T-helper 1 cell (primary cell): ENCODE data around the gene DUSP3.

Experiments
- DNase-seq, 5 donors: peaks; one replicate each; pipeline ENCODE4 v3.0.0-alpha.2; 2012 to 2020
- total RNA-seq, 4 donors: gene quantifications; one replicate each; lab custom pipeline; 2026; lab: John Stamatoyannopoulos, UW

The DUSP3 gene
- total RNA-seq, result 12.3 to 16.4 (median 13.7) reads per million in 4 donors

DNA sequence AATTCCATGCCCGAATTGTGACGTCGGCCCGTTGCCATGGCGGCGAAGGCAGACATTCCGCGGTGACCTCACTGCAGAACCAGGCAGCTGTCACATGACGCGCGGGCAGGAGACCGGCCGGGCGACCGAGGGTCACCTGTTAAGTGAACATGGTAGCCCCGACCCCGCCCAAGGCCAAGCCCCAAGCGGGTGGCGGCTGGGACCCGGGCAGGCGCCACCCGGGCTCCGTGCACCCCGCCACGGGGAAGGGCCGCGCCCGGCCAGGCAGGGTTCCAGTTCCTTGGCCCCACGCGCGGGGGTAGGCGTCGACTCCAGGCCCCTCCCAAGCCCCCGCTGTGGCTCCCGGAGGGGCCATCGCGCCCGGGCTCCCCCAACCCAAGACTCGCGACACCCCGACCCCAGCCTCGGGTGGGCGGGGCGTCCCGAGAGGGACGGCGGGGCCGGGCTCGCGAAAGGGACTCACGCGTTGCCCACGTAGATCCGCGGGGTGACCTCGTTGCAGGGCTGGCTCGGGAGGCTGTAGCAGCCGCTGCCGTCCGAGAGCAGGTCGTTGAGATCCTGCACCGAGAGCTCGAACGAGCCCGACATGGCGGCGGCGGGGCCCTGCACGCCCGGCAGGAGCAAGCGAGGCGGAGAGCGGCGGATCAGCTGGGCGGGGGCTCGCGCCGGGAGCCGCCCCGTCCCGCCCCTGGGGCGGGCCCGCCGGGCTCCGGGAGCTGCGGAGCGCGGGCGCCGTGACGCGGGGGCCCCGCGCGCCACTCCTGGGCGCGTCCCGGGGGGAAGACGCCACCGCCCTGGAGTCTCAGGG, at the start of gene DUSP3:
Gene DUSP3 (minus strand): TSS at position 641 of the 808 bp plus-strand sequence. CDS start 53 bp downstream, at position 588.
- DNase-seq, result peak; percentile 50 to 76 (median 60)

GRCh38 chr17:43827596-43827995, 48.8 kb upstream of the DUSP3 start:
- no peak for DNase-seq

- no peak for DNase-seq
Observed at GRCh38 chr17:43826206-43826605, 47.4 kb upstream of the DUSP3 start.

DNA sequence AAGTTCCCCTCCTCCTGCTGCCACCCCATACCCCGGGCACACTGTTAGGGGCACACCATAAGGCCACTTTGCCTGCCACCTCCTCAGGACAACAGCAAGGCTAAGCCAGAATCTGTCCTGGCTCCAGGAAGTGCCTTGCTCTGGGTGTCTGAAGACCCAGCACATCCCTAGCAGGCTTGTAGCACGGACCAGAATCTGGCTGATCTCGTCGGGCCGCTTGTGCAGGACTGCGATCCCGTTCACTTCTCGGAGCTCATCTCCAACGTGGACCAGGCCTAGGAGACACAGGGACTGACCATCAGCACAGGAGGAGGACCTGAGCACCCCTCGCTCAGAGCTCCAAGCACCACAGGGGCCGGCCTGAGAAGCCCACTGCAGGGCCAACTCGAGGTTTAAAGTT, 46.8 kb upstream of the DUSP3 start:
- DNase-seq, result no peak

DNA sequence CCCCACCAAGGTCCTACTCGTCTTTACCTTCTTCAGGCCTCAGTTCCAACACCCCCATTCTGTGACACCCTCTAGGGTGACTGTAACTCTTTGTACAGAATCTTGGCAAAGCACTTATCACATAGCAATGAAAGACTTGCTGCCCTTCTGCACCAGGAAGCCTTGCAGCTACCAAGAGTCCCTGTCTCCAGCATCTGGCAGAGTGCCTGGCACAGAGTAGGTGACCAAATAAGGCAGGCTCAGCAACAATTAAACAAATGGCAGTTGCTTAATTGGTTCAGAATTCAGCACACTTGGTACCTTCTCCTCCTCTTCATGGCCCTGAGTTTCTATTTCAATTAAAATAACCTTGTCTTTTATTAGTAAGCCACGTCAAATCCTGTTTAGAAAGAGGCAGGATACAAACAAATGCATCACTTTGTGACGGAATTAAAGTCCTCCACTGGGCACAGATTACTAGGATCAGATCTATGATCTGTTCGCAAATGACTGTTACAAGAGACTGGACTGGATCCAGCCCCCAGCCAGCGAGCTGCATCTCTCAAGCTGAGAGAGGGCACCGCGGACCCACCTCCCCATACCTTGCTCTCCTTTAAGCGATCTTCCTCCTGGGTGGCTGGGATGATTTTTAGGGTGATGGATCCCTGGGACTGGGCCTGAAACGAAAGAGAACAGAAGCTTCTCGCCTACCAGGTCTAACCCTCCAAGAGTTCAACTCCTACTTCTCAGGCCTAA, 44.7 kb upstream of the DUSP3 start:
- DNase-seq, result no peak

GRCh38 chr17:43822570-43823190, 43.9 kb upstream of the DUSP3 start:
- no peak for DNase-seq

GRCh38 chr17:43820759-43821158, 42.0 kb upstream of the DUSP3 start:
- no peak for DNase-seq

- no peak for DNase-seq
Observed at GRCh38 chr17:43818966-43819365, 40.2 kb upstream of the DUSP3 start.

GRCh38 chr17:43817826-43818225, 39.0 kb upstream of the DUSP3 start:
- DNase-seq, result no peak

GRCh38 chr17:43816336-43817320, 37.9 kb upstream of the DUSP3 start:
- DNase-seq, result no peak

GRCh38 chr17:43814714-43815113, 35.9 kb upstream of the DUSP3 start:
- no peak for DNase-seq

GRCh38 chr17:43814026-43814425, 35.2 kb upstream of the DUSP3 start:
- DNase-seq, result no peak

DNA sequence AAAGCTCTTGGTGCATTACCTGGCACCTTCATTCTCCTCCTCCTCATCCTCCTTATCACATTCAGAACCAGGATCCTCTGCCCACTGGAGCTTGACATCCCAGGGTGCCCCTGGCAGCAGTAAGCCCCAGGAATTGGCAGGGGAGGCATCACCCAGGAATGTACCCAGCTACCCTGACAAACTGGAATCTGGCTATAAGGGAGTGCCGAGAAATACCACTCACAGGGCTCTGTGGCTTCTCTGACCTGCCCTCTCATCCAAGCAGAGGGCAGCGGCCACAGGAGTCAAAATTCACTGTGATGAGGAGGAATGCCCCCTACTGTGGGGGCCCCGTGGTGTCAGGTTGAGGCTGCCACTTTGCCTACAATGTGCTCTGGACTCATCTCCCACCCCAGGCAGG, 34.6 kb upstream of the DUSP3 start:
- no peak for DNase-seq

DNA sequence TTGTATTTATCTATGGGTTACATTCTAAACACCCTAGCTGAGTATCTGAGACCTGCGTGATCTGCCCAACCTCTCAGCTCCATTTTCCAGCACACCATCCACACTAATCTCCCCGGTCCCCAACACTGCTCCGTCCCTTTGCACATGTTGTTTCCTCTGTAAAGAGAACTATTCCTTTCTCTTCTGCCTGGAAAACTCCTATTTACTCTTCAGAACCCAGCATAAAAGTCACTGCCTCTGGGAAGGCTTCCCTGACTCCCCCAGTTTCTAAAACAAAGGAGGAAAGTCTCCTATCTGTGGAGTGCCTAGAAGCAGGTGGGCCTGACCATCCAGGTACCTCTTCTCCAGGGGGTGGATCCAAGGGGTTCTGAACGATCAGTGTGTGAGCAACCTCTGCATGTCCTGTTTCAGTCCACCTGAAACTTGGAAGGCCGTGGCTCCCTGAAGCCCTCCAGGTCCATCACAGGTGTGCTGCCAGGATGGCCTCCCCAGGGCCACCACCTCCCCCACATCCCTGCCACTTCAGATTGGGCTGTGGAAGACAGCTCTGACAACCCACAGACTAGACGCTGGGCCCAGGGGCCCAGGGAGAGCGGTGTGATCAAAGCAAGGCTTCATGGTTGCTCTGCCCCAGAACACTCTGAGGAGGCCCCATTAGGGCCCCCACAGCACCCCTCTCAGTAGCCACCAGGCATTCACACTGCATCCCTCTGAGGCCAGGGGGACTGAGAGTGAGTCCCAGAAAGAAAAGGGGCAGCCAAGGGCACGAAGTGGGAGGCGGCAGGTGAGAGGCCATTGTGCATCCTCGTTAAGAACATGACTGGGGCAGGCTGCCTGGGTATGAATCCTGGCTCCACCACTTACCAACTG, 33.9 kb upstream of the DUSP3 start:
- no peak for DNase-seq

DNA sequence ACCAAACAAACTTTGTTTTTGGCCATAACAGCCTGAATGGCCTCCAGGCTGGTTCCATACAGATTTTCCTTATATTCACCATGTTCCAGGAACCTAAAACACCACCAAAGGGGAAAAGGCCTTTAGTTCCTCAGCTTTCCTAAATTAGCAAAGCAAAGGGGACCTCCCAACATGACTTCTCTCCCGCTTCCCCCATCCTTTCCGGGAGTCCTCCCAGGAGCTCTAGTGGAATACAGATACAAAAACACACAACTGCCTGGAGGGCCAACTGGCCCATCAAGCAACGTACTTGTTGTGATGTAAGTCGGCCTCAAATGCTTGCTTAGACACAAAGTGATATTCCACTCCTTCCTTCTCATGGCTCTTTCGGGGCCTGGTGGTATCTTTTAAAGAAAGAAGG, 32.0 kb upstream of the DUSP3 start:
- no peak for DNase-seq

GRCh38 chr17:43810226-43810715, 31.5 kb upstream of the DUSP3 start:
- DNase-seq, result no peak

DNA sequence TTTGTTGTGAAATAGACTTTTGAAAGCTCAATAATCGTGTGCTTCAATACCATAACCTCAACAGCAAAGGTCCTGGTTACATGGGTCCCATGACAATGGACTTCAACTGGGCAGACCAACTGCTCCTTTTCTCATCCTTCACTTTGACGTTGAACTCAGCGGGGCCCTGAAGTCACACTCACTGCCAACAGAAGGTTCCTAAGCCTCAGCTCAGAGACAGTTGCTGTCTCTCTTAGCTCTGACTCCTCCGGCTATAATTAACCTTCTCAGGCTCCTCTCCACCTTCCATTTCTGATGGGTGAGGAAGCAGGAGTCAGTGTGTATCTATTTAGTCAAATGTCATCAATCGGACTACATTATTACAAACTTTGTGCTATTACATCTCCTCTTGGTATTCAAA, 30.3 kb upstream of the DUSP3 start:
- DNase-seq, result no peak

DNA sequence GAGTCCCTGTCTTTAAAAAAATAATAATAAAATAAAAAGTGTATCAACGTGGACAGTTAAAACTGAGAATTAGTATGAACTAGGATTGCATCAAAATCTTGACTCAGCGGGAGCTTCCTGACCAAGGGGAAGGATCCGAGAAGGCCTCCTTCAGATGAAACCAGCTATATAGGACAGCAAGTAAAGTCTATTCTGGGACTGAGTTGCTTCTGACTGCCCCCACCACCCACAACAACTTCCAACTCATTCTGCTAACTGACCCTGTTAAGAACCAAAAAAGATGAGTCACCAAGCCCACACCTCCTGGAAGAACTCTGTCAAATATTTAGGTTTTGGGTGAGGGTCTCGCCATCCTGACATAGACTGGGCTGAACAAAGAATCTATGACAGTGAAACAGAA, 29.3 kb upstream of the DUSP3 start:
- DNase-seq, result no peak

DNA sequence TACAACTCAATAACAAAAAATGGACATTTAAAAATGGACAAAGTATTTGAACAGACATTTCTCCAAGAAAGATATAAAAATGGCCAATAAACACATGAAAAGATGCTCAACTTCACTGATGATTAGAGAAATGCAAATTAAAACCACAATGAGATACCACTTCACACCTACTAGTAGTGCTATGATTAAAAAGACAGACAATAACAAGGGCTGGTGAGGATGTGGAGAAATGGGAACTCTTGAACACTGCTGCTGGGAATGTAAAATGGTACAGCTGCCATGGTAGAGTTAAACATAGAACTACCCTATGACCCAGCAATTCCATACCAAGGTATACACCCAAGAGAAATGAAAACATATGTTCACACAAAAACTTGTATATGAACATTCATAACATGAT, 26.3 kb upstream of the DUSP3 start:
- no peak for DNase-seq

DNA sequence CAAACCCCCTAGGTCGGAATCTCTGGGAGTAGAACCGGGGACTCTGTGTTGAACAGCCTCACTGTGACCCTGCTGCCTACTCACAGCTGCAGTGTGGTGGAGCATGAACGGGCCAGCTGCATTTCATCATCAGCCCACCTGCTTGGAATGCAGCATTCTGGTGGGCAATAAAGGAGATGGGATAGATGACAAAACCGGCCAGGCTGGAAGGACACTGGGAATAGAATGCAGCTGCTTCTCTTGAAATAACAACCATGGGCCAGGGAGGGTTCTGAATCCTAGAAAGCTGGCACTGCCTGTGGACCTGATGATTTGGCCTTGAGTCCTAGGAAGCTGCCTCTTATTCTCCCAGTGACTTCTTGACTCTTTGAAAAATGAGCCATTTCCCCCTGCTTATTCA, 25.0 kb upstream of the DUSP3 start:
- DNase-seq, result no peak

GRCh38 chr17:43801844-43802243, 23.1 kb upstream of the DUSP3 start:
- no peak for DNase-seq
